Aorta (tissue), 5 donors: ENCODE measurements around the gene NLRP13. TPM values are rescaled to one million over a fixed set of nuclear protein-coding genes. Genes with fewer than 3 reads are reported as not detected.

Experiments used
- ATAC-seq: fragments of 200-7000 bp; cut with Tn5 transposase; one replicate; pipeline ENCODE4 v1.9.1; 2022; ENCODE audit warnings: moderate library complexity; ENCODE audit not compliant: low FRiP score
- DNase-seq, 2 donors: peaks; one replicate each; pipeline ENCODE4 v3.0.0-alpha.2; 2020
- H3K27ac ChIP-seq, 2 donors: one replicate each; pipeline ENCODE4 v1.5.1; 2013; ENCODE audit warnings: low read length in 2 of 2, mild to moderate bottlenecking in 2 of 2, moderate library complexity in 2 of 2, control low read depth in 1 of 2, inconsistent platforms in 1 of 2, low read depth in 1 of 2
- H3K27me3 ChIP-seq, 2 donors: one replicate each; pipeline ENCODE4 v1.6.1; 2013; ENCODE audit warnings: control low read depth in 1 of 2, low read length in 1 of 2, mild to moderate bottlenecking in 1 of 2, moderate library complexity in 1 of 2; ENCODE audit not compliant: insufficient read depth in 2 of 2, control insufficient read depth in 1 of 2
- H3K36me3 ChIP-seq, 2 donors: one replicate each; pipeline ENCODE4 v1.6.1; 2013; ENCODE audit warnings: control low read depth in 1 of 2, low read length in 1 of 2, mild to moderate bottlenecking in 1 of 2; ENCODE audit not compliant: insufficient read depth in 2 of 2, control insufficient read depth in 1 of 2
- H3K4me1 ChIP-seq, 2 donors: one replicate each; pipeline ENCODE4 v1.6.1; 2013; ENCODE audit warnings: low read length in 2 of 2, control low read depth in 1 of 2, mild to moderate bottlenecking in 1 of 2, moderate library complexity in 1 of 2; ENCODE audit not compliant: insufficient read depth in 2 of 2, control insufficient read depth in 1 of 2
- H3K4me3 ChIP-seq, 2 donors: one replicate each; pipeline ENCODE4 v1.5.1; 2013; ENCODE audit warnings: low read length in 2 of 2, control low read depth in 1 of 2, mild to moderate bottlenecking in 1 of 2
- H3K9me3 ChIP-seq: one replicate; pipeline ENCODE4 v1.6.1; 2013; ENCODE audit warnings: mild to moderate bottlenecking, low read length; ENCODE audit not compliant: control insufficient read depth
- WGBS, 2 donors: extraction: QIAGEN DNeasy Blood & Tissue Kit; methylation state at CpG; one replicate each; pipeline ENCODE4 v1.1.7; 2013; 5-methylcytosine and 5-hydroxymethylcytosine counted together
- intact Hi-C, 2 donors: fragments of 100-400 bp; cut with DNase I; formaldehyde crosslinking; loops; one replicate each; pipeline versions ENCODE4 v1.14.2 to v1.15.0; 2022
- polyA plus RNA-seq, 2 donors: library from polyadenylated mRNA; stranded (reverse); fragments of 200-250 nt; gene quantifications; one replicate each; pipeline ENCODE4 v1.2.3, GENCODE V29; 2013
- total RNA-seq, 2 donors: library from RNA; stranded (reverse); fragmentation: NEBNext Ultra II Directional; extraction: Animal tissue kit (Norgen Biotek cat#: 25700); gene quantifications; one replicate each; pipeline ENCODE4 v1.2.1, GENCODE V29; 2021
- donor health status: healthy with polysubstance abuse.
- donor health status: Bipolar disorder and iron deficiency.
- donor health status: DM: no; HTN: no; CAD: no.
- donor health status: DM: no; HTN: no; CAD: no.
- donor health status: DM: yes; HTN: yes; CAD: no.

The NLRP13 gene
- total and polyA plus RNA-seq, 4 donors: not detected

DNA sequence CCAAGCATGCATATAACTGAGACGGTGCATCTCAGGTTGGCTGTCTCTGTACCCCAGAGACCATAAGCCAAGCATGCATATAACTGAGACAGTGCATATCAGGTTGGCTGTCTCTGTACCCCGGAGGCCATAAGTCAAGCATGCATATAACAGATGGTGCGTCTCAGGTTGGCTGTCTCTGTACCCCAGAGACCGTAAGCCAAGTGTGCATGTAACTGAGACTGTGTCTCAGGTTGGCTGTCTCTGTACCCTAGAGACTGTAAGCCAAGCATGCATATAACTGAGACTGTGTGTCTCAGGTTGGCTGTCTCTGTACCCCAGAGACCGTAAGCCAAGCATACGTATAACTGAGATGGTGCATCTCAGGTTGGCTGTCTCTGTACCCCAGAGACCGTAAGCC is 65.0 kb downstream of the NLRP13 start:
- Histone ChIP-seq H3K4me1 (no peaks in the 10 kb centered on the region), H3K27ac (no peak overlapping the region), H3K36me3 (peaks cover 0 to 1% of the 10 kb centered on the region in 2 donors), H3K9me3 (no peaks in the 10 kb centered on the region), H3K27me3 (no peaks in the 10 kb centered on the region), H3K4me3 (no peak overlapping the region)
- 91 to 92% methylated on average over 7 of the region's 7 CpGs for WGBS, 2 donors
- no peak for DNase-seq
- no peak for ATAC-seq
- intact Hi-C loops: no loop called here

DNA sequence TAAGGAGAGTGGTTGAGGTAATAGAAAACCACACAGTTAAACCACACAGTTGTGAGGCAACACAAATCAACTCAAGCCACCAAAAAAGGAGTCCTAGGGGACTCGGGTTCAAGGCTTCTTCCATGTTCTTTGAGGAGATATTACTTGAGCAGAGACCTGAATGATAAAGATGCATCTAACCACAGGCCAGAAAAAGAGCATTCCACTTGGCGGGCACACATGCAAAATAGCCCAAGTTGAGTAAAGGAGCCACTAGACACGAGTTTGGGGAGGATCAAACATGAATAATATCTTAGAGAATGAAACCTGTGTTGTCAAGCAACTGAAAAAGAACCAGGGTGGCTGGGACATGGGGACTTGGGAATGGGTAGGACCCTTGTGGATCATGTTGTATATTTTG is 65.6 kb downstream of the NLRP13 start:
- 51% methylated on average over 3 of the region's 3 CpGs for WGBS, 2 donors

DNA sequence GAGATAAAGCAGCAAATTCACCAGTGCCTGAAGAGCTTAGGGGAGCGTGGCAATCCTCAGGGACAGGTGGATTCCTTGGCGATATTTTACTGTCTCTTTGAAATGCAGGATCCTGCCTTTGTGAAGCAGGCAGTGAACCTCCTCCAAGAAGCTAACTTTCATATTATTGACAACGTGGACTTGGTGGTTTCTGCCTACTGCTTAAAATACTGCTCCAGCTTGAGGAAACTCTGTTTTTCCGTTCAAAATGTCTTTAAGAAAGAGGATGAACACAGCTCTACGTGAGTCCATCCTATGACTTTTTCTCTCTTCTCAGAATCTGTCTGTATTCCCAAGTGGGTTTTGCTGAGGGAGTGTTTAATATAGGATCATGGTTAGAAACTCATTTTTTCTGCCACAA is 73.2 kb downstream of the NLRP13 start:
- H3K36me3 ChIP-seq: no peaks in the 10 kb centered on the region
- H3K9me3 ChIP-seq: peaks cover 2% of the 10 kb centered on the region
- H3K27ac ChIP-seq: no peak overlapping the region
- no peaks in the 10 kb centered on the region for H3K4me1 ChIP-seq
- intact Hi-C loops: no loop called here
- ATAC-seq (no peak), DNase-seq (no peak)
- H3K27me3 ChIP-seq: no peaks in the 10 kb centered on the region
- WGBS, 2 donors: 62 to 67% methylated on average over 5 of the region's 5 CpGs
- H3K4me3 ChIP-seq: no peak overlapping the region

More for the DNA sequence above, 65.6 kb downstream of the NLRP13 start:
- H3K4me3 ChIP-seq: no peak overlapping the region
- DNase-seq (no peak), ATAC-seq (no peak)
- H3K9me3 ChIP-seq: no peaks in the 10 kb centered on the region
- no peaks in the 10 kb centered on the region for H3K27me3 ChIP-seq
- H3K27ac ChIP-seq: no peak overlapping the region
- intact Hi-C loops: no loop called here
- no peaks in the 10 kb centered on the region for H3K4me1 ChIP-seq
- H3K36me3 ChIP-seq: peaks cover 0 to 1% of the 10 kb centered on the region in 2 donors

DNA sequence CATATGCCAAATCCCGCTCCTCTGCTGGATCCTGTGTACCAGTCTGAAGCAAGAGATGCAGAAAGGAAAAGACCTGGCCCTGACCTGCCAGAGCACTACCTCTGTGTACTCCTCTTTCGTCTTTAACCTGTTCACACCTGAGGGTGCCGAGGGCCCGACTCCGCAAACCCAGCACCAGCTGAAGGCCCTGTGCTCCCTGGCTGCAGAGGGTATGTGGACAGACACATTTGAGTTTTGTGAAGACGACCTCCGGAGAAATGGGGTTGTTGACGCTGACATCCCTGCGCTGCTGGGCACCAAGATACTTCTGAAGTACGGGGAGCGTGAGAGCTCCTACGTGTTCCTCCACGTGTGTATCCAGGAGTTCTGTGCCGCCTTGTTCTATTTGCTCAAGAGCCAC is 73.7 kb downstream of the NLRP13 start:
- intact Hi-C loops: no loop called here
- no peaks in the 10 kb centered on the region for H3K4me1 ChIP-seq
- H3K4me3 ChIP-seq: no peak overlapping the region
- peaks cover 2% of the 10 kb centered on the region for H3K9me3 ChIP-seq
- H3K27me3 ChIP-seq: no peaks in the 10 kb centered on the region
- no peaks in the 10 kb centered on the region for H3K36me3 ChIP-seq
- 91% methylated on average over 14 of the region's 14 CpGs for WGBS, 2 donors
- no peak for ATAC-seq
- no peak overlapping the region for H3K27ac ChIP-seq
- DNase-seq: no peak

GRCh38 chr19:55857974-55858373 is 74.2 kb downstream of the NLRP13 start:
- Histone ChIP-seq H3K27ac (no peak overlapping the region), H3K27me3 (no peaks in the 10 kb centered on the region), H3K9me3 (peaks cover 2% of the 10 kb centered on the region), H3K4me3 (no peak overlapping the region), H3K36me3 (no peaks in the 10 kb centered on the region), H3K4me1 (no peaks in the 10 kb centered on the region)
- intact Hi-C loops: no loop called here
- ATAC-seq (no peak), DNase-seq (no peak)
- WGBS, 2 donors: 90% methylated on average over 23 of the region's 23 CpGs

GRCh38 chr19:55857149-55857548 is 75.0 kb downstream of the NLRP13 start:
- intact Hi-C loops: no loop called here
- H3K27me3 ChIP-seq: no peaks in the 10 kb centered on the region
- 72 to 86% methylated on average over 4 of the region's 4 CpGs for WGBS, 2 donors
- peaks cover 2% of the 10 kb centered on the region for H3K9me3 ChIP-seq
- no peaks in the 10 kb centered on the region for H3K4me1 ChIP-seq
- H3K36me3 ChIP-seq: no peaks in the 10 kb centered on the region
- no peak overlapping the region for H3K27ac ChIP-seq
- no peak for ATAC-seq
- H3K4me3 ChIP-seq: no peak overlapping the region
- no peak for DNase-seq

- DNase-seq (no peak), ATAC-seq (no peak)
- no peaks in the 10 kb centered on the region for H3K4me1 ChIP-seq
- H3K9me3 ChIP-seq: peaks cover 2% of the 10 kb centered on the region
- no peaks in the 10 kb centered on the region for H3K27me3 ChIP-seq
- WGBS, 2 donors: 65 to 73% methylated on average over 1 of the region's 1 CpG
- no peaks in the 10 kb centered on the region for H3K36me3 ChIP-seq
- H3K4me3 ChIP-seq: no peak overlapping the region
- intact Hi-C loops: no loop called here
- no peak overlapping the region for H3K27ac ChIP-seq
Observed at GRCh38 chr19:55855160-55855559, 77.0 kb downstream of the NLRP13 start.

Other genes with a start within 250 kb of the NLRP13 start
- not detected for gene NLRP9, start 193.9 kb downstream of the NLRP13 start, total RNA-seq
- gene NLRP9, start 193.9 kb downstream of the NLRP13 start, polyA plus RNA-seq: not detected
- gene RFPL4A, start 173.2 kb downstream of the NLRP13 start, total RNA-seq: not detected
- gene RFPL4A, start 173.2 kb downstream of the NLRP13 start, polyA plus RNA-seq: not detected
- gene RFPL4AL1, start 163.2 kb downstream of the NLRP13 start, total RNA-seq: not detected
- gene RFPL4AL1, start 163.2 kb downstream of the NLRP13 start, polyA plus RNA-seq: not detected
- gene NLRP11, start 100.3 kb downstream of the NLRP13 start, total RNA-seq: not detected
- not detected for gene NLRP11, start 100.3 kb downstream of the NLRP13 start, polyA plus RNA-seq
- gene NLRP4, start 95.8 kb downstream of the NLRP13 start, total RNA-seq: not detected
- gene NLRP4, start 95.8 kb downstream of the NLRP13 start, polyA plus RNA-seq: not detected
- gene NLRP8, start 15.5 kb upstream of the NLRP13 start, total RNA-seq: not detected
- not detected for gene NLRP8, start 15.5 kb upstream of the NLRP13 start, polyA plus RNA-seq
- gene NLRP5, start 54.4 kb upstream of the NLRP13 start, total RNA-seq: not detected
- not detected for gene NLRP5, start 54.4 kb upstream of the NLRP13 start, polyA plus RNA-seq
- gene ZNF787, start 189.0 kb upstream of the NLRP13 start, total RNA-seq: 10 to 100 TPM; 23.9 to 25.5 TPM
- gene ZNF787, start 189.0 kb upstream of the NLRP13 start, polyA plus RNA-seq: 10 to 100 TPM in 1 of 2 donors, 1 to 10 TPM in 1; 6.6 to 12.1 TPM
- 10 to 100 TPM; 23.0 to 26.1 TPM for gene ZNF444, start 209.0 kb upstream of the NLRP13 start, total RNA-seq
- gene ZNF444, start 209.0 kb upstream of the NLRP13 start, polyA plus RNA-seq: 10 to 100 TPM; 10.3 to 48.3 TPM
- not detected for gene GALP, start 243.7 kb upstream of the NLRP13 start, total RNA-seq
- gene GALP, start 243.7 kb upstream of the NLRP13 start, polyA plus RNA-seq: not detected